GM18861 (cell line): Measurements from ENCODE around the gene C16orf74.

Experiments used
- ATAC-seq: cut with Tn5 transposase; IDR thresholded peaks from one replicate; pipeline ENCODE4 v1.9.1; 2021; ENCODE audit not compliant: unreplicated experiment

C16orf74 gene

DNA sequence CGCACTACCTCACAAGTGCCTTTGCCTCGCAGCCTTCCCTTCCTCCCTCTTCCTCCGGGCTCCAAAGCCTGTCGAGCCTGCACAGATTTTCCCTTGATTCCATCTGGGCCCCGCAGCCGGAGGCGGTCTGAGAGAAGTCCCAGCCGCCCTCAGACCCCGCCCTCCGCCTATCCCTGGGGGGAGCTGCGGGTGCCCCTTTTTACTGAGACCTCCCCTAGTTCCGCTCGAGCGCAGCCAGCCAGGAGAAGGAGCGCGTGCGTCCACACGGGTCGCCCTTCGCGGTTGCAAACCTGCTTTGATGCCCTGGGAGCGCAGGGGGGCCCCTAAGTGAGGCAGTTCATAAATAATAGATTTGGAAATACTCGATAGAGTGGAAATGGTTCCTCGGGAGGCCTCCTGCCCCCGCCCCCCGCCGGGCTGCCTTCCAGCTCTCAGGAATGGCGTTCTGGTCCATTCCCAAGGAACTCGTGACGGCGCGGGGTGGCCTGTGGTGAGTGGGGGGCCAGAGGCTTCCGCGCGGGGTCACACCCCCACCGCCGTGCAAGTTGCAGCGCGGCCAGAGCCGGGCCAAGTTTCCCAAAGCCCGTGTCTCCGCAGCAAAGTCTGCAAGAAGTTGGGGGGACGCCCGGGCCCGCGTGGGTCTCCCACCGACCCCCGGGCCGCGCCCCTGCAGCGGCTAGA lies 610 bp downstream of the C16orf74 start:
- ATAC-seq = no peak

DNA sequence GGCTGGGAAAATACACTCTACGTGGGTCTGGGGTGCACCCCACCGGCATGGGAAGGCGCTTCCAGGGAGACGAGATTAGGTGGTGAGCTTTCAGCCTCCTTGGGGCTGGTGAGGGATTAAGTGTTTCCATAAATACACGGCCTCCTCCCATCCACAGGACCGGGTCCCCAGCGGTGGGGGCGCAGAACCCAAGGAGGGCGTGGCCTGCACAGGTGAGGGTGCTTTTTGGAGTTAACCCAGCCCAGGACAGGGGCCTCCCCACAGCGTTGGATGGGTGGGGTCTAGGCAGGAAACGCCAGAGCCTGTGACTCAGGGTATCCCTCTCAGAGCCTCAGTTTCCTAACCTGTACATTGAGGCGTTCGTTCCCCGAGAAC lies 1.1 kb downstream of the C16orf74 start:
- no peak for ATAC-seq

DNA sequence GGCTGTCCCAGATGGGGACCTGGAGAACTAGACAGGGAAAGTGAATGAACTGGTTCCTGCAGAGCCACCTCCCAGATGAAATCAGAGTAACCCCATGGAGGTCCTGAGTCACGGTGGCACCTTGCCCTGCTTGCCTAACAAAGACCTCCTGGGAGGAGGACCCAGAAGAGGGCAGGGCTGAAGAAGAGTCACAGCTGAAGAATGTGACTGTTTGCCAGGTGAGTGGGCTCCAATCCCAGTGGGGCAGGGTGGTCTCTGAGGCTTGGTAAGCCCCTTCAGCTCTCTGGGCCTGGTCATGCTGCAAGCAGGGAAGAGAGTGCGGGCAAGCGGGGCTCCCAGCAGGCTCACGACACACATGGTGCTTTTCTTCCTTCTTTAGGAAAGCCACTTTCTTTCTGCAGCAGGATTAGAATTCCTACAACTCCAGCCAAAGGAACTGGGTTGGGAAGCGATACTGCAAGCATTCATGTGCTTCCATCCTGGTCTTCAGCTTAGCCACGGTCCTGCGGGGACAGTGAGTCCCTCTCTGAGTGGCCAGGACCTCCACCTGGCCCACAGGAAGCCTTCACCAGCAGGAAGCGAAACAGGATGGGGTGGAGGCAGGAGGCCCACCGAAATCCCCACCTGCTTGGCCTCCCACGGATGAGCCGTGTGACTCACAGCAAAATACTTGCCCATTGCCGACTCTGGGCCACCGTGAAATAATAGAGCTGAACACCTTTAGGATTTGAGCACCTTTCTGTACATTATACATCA lies 4.3 kb downstream of the C16orf74 start:
- no peak for ATAC-seq

DNA sequence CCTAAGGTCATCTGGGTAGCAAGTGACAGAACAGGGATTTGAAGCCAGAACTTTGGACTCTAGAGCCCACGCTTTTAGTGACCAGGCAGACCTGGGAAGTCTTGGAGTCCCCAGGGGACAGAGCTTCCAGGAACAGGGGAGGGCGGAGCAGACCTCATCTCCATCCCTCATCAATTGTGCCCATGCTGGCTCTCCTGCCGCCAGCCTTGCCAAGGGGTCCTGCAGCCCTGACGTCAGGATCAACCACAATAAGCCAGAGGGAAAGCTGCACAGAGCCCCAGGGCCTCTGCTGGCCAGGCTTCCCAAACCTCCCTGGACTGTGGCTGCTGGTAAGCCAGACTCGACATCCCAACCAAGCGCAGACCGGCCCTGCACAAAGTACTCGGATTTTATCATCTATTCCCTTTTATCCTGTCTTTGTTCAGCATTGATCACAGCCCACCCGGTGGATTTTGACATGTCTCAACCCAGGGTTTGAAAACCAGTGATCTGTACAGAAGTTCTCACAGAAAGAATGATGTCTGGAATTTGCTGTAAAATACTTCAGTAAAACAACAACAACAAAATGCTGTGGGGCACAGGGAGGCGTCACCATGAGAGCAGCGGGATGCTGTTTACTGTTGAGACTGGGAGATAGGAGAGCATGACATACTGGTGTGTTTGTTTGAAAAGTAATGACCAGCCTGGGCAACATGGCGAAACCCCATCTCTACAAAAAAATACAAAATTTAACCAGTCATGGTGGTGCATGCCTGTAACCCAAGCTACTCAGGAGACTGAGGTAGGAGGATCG lies 11.8 kb downstream of the C16orf74 start:
- no peak for ATAC-seq

DNA sequence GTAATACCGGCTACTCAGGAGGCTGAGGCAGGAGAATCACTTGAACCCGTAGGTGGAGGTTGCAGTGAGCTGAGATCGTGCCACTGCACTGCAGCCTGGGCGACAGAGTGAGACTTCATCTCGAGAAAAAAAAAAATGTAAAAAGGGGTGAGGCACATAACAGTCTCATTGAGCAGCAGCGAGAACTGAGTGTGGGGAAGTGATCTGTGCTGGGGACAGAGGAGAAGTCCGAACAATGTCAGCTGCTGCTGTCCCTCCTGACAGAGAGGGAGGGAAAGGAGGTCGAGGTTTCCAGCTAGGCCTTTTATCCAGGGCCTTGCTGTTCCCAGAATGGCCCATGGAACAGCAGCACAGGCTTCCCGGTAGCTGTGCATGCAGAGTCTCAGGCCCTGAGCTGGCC lies 14.0 kb downstream of the C16orf74 start:
- ATAC-seq = no peak

DNA sequence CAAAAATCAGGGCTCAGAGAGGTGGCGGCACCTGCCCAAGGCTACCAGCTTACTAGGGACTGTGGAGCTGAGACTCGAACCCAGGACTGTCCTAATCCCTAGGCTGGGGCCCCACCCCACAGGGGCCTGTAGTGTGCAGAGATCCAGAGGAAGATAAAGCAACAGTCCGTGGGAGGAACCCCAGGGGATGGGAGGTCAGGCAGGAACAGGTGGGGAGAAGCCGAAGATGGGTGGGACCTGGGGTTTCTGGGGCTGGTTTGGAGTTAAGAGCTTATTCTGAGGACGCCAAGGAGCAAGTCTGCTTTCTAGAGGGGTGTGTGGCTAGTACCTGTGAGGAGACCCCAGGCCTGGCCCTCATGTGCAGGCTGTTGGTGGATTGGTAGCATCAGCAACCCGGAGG lies 14.9 kb downstream of the C16orf74 start:
- ATAC-seq = no peak

DNA sequence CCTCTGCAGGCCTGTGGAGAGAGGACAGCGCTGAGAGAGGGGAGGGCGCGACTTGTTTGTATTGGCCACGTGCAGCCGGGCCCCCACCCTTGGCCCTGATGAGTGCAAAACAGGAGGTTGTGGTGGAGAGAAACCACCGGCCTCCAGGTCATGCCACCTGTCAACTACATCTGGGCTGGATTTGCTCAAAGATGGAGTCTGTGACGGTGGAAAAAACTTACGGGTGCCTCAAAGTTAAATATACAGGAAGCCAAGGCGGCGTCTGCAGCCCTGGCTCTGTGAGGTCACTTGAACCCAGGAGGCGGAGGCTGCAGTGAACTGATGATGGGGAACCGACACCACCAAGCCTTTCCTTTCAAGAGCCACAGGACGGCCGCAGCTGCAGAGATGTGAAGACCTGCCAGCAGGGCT lies 15.7 kb downstream of the C16orf74 start:
- ATAC-seq = peak; percentile 79

DNA sequence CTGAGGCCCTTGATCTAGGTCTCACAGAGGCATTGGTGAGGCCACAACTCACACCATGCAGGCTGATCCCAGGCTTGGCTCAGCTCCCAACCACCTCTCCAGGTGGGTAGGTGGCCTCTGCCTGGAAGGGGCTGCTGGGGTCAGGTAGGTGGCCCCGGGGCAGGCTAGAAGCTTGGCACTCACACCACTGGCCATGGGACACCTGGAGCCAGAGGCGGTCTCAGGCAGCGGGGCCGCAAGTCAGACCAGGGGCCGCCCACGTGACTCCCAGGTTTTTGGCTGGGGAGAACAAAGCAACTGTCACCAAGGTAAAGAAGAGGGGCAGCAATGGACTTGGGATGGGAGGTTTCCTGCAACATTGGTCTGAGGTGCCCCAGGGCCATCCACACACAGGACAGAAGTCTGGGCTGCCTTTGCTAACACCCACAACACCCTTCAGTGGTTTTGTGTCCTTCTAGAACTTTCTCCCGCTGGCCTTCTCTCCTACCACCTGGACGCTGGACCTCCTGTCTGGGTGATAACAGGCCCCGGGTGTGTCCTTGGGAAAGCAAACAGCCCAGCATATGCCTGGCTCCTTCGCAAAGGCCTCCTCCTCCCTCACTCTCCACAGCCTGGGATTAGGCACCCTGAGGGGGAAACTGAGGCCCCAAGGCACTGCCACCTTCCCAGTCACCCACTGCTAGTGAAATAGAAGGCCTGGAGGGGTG lies 16.4 kb downstream of the C16orf74 start:
- ATAC-seq = no peak

DNA sequence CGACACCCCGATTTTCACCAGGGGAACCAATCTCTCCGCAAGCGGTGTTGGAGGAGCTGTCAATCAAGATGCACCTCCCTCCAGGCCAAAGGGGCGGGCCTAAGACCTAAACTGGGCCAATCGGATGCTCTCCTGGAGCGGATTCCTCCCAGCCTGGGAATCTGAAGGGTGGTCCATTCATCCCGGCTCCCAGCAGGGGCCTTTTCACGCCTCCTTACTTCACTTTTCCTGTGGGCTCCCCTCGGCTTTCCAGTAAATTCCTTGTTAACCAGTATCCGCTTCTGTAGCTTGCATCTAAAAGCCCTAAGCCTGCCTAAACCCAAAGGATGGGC lies 17.1 kb downstream of the C16orf74 start:
- no peak for ATAC-seq

DNA sequence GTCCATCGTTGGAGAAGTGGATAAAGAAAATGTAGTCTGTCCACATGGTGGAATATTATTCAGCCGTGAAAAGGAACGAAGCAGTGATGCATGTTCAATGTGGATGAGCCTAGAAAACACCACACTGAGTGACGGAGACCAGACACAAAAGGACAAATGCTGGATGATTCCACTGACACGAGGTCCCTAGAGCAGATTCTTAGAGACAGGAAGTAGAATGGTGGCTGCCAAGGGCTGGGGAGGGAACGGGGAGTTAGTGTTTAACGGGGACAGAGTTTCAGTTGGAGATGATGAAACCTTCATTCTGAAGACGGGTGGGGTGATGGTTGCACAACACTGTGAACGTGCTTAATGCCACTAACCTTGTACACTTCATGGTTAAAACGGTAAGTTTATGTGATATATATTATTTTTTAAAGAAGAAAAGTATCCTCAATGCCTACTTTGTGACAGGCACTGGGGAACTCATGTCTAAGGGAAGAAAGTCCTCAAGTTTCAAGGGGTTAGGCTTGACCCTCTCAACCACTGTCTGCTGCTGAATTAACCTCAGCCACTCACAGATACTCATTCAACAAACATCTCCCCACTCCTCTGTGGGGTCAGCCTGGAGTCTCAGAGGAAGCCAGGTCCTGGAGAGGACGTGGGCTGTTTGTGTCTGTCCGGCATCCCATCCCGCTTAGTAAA lies 17.6 kb downstream of the C16orf74 start:
- ATAC-seq = no peak

DNA sequence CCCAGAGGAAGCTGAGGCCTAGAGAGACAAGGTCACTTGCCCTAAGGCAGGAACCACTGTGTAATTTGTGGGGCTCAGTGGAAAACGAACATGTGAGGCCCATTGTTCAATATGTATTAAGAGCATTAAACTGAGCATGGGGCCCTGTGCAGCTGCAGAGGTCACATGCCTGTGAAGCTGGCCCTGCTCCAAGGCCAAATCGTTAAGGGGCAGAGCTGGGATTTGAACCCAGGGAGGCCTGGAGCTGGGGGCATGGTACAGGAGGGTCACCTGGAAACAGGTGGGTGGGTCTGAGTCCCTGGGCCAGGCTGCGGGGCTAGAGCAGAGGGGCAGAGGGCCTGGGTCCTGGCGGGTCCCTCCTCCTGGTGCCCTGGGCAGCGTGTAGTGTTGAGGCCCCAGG lies 19.7 kb downstream of the C16orf74 start:
- no peak for ATAC-seq

DNA sequence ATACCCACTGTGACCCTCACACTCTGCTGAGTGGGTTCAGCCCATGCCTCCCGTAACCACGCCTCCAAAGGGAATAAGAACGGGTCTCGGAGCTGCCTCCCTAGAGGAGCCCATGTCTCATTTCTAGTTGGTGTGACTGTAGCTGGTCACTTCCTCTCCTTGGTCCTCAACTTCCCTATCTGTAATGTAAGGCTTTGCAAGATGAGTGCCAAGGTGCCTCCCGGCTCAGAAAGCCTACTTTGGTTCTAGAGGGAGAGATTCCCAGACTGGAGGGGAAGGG lies 20.8 kb downstream of the C16orf74 start:
- no peak for ATAC-seq

DNA sequence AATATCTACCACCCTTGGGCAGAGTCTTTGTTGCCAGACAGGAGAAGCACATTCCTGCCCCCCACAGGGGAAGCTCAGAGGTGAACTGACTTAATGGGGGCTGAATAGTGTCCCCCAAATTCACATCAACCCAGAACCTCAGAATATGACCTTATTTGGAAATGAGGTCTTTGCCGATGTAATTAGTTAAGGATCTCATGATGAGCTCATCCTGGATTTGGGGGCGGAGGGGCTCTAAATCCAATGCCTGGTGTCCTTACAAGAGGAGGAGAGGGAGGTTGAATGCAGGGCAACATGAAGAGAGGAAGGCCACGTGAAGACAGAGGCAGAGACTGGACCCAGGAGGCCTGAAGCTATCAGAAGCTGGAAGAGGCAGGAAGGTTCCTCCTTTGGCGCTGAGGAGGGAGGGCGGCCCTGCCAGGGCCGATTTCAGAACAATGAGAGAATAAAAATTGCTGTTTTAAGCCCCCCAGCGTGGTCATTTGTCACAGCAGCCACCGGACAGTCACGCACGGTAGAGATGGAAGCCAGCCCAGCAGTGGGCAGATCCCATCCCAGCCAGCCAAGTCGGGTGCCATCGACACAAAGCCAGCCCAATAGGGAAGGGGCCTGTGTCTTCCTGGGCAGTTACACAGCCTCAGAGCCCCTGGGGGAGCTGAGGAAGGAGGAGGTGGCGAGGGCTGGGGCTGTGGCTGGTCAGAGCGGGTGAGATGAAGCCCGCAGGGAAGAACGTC lies 21.3 kb downstream of the C16orf74 start:
- ATAC-seq = no peak

DNA sequence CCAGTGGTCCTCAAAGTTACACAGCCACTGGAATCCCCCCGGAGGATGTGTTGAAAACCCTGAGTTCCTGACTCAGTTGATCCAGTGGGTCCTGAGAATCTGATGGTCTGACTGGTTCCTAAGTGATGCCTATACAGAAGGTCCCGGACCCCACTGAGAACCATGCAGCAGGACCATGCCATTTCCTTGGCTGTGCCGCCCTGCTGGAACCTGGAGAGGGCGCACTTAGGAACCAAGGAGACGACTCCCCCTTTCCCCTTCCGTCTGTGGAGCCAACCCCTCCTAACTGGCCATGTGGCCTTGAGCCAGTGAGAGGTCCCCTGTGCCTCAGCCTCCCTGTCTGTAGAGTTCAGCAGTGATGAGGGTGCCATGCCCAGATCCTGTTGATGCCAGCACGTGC lies 22.0 kb downstream of the C16orf74 start:
- no peak for ATAC-seq

DNA sequence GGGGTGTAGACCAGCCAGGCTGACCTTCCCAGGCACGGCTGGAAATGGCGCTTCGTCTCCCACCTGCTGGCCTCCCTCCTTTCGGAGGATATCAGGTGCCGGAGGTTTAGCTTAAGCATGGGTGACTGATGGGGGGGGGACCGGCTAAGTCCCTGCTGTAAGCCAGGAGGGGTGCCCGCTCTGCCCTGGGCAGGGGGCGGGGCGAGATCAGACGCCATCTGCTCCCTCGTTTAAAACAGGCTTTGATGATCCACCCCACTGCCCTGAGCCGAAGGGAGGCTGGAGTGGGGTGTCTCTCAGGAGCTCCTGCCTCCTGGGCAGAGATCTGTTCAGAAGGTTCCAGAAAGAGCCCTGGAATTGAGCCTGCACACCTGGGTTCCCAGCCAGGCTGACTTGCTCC lies 26.0 kb downstream of the C16orf74 start:
- ATAC-seq = no peak

DNA sequence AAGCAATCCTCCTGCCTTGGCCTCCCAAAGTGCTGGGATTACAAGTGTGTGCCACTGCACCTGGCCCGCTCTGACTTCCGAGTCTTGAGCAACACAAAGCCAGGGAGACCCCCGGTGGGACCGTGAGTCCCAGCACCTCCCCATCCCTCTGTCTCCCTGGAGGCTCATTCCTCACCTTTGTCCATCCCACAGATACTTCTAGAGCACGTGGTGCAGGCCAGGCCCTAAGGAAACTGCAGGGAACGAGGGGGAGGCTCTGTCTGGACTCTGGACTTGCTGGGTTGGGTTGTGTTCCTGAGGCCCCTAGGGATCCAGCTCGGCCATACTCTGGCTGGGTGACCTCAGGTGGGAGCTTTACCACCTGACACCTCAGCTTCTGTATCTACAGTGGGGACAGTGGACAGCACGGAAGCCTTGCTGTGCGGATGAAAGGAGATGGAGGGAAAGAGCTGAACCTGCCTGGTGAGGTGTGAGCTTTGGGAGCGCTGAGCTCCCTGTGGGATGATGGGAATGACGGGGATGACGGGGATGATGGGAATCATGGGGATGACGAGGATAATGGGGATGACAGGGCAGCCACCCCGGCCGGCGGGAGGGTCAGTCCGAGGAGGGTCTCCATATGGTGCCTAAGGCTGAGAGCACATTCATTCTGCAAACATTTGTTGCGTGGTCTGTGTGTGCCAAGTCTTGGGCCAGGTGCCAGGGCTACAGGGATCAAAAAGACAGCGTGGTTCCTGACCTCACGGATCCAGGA lies 26.6 kb downstream of the C16orf74 start:
- no peak for ATAC-seq

DNA sequence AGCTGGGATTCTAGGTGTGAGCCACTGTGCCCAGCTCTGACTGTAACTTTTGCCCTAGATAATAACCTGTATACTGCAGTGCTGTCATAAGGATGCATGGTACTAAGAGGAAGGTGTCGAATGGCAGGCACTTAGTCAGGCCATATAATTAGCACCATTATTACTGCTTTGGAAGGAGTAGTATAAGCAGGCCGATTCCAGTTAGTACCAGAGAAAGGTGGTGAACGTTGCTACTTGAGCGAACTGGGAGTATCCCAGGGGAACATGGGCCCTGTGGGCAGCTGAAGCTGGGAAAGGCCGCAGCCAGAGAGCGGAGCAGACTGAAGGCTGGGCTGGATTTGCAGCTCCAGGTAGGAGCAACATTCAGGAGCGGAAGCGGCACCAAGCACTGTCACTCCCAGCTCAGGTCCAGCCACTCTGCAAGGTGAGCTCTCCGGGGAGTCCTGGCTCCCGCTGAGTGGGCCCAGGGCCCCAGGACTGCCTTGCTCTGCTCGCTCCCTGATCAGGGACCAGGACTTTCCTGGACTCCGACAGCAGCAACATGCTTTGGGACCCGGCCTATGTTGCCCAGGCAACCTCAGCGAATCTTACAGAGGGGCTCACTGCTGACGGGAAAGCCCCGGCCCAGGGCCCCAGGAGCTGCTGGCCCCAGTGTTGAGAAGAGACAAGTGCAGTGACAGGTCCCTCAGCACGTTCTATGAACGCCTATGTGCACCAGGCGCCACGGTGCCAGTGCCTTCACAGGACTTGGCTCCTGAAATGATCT lies 28.6 kb downstream of the C16orf74 start:
- ATAC-seq = no peak

DNA sequence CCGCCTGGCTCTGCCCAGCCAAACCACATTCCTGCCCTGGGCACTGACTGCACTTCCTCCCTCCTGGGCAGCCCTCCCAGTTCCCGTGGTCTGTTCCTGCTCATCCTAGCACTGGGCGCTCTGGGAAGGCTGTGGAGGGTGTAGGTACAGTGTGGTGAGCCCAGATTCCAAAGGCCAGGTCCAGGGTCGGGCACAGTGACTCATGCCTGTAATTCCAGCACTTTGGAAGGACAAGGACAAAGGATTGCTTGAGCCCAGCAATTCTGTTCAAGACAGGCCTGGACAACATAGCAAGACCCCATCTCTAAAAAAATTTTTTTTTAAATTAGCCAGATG lies 30.6 kb downstream of the C16orf74 start:
- no peak for ATAC-seq

DNA sequence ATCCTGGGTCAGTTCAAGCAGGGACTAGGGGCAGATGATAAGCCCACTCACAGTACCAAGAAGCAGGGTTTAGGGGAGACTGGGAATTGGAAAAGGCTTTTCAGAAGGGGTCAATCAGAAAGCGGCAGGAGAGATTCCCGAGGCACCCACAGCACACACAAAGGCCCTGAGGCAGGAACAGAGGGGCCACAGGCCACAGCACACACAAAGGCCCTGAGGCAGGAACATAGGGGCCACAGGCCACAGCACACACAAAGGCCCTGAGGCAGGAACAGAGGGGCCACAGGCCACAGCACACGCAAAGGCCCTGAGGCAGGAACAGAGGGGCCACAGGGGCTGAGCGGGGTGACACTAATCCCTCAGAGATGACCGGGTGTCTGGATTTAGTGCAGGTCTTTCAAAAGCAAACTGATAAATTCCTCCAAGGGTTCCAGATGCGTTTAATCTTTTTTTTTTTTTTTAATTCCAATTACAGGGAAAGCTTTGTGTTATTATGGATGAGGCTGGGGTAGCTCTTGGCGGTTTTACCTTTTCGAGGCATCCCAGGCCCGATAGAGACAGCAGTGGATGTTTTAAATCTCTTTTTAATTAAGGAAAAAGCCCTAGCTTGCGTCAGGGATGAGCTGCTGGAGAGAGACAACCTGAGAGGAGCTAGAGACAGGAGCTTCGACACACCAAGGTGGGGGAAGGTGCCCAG lies 31.1 kb downstream of the C16orf74 start:
- no peak for ATAC-seq
